SH-SY5Y (cell line): ENCODE measurements around the gene SIX5.

ENCODE experiments used
- GATA2 ChIP-seq: IDR thresholded peaks from 2 replicates; pipeline ENCODE4 v1.6.1; 2011; ENCODE audit warnings: mild to moderate bottlenecking, low read depth, low read length
- GATA3 ChIP-seq: IDR thresholded peaks from 2 replicates; pipeline ENCODE4 v1.6.1; 2011; ENCODE audit warnings: low read depth, mild to moderate bottlenecking, low read length, moderate library complexity

Gene SIX5

DNA sequence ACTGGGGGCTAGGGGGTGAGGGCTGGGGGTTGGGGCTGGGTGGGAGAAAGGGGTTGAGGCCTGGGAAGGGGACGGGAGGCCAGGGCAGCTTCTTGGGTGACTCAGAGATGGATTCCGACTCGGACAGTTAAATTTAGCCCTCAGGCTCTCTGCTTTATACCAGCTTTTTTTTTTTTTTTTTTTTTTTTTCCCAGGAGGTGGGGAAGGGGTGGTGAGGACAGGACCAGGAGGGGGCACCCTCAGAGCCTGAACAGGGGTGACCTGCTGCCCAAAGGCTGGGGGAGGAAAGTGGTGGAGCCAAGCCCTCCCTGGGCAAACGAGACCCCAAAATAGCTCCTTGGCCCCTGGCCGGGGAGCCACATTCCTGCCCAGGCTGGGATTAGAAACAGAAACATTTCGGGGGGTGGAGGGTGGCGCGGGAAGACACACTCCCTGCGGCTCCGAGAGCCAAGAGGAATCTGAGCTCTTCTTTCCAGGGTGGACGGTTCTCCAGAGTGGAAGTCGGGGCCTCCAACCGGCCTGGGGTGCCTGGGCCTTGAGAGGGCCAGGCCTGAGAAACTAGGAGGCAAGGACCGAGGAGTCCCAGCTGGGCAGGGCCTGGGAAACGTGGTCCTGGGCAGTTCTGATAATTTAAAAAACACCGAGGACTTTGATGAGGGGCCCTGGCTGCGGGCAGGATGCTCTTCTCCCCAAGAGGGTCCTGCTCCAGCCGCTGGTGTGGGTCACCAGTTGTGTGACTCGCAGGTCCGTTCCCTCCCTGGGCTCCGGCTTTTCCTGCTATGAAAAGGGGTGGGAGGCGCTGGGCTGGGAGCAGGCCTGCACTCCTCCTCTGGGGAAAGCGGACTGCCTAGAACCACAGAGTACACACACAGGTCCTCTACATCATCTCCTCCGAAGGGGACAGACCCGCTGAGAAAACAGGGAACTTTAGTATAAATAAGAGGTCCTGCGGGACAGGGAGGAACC, 14.1 kb upstream of the SIX5 start:
- TF ChIP-seq GATA2 (no peak), GATA3 (no peak)

DNA sequence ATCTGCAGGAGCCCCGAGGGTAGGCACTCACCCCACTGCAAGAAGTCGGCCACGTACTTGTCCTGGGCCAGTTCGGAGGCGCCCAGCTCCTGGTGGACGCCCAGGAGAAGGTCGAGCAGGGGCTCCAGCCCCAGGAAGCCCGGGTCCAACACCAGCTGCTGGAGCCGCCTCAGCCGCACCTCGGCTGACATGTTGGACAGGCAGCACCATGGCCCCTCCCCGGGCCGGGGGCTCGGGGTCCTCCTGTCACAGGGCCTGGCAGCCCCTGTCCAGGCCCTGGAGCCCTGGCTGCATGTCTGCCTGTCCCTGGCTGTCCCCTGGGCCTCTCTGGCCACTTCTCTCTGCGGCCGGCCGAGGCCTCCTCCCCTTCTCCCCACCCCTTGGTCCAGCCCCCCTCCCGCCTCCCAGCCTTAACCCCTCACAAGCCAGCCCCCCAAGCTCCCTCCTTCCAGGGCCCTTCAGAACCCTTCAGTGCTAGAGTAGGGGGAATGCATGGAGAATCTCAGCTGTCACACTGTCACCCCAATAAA, 13.2 kb upstream of the SIX5 start, which contains the start of gene DMPK:
Gene DMPK, minus strand, starts transcription at position 329 of the 530 bp plus-strand sequence. Its CDS starts 138 bp downstream, at position 191.
- TF ChIP-seq GATA2 (no peak), GATA3 (no peak)

- TF ChIP-seq GATA2 (no peak), GATA3 (no peak)
Observed at GRCh38 chr19:45781214-45782161, 12.4 kb upstream of the SIX5 start.

DNA sequence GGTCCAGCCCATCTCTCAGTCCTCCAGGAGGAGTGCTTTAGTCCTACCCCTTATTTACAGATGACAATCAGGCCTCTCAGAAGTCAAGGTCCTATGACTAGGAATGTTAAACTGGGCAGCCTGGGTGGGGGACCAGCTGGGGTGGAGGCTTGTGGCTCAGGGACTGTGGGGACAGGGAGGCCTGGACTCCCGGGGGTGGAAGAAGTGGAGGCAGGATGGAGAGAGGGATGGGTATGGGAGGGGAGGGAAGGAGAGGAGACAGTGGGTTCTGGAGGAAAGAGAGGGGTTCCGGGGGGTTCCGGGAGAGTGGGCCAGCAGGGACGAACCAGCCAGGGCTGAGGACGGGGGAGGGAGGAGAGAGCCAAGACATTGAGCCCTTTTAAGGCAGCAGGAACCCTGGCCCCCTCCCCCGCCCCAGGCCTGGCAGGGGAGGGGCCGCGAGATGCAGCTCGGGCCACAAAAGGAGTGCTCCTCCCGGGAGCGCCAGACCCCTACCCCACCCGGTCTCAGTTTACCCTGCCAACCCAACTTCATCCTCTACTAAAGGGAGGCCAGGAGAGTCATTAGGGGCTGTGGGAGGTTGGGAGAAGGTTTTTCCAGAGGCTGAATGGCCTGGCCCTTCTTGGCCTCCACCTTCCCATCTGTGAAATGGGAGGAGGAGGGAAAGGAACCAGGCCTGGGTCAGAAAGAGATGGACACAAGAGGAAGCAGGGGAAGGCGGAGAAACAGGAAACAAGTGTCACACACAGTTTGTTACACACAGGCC, 11.6 kb upstream of the SIX5 start:
- no peak for TF ChIP-seq GATA3
- no peak for TF ChIP-seq GATA2

- no peak for TF ChIP-seq GATA2
- no peak for TF ChIP-seq GATA3
Observed at GRCh38 chr19:45780146-45780447, 11.0 kb upstream of the SIX5 start.

- TF ChIP-seq GATA2 (no peak), GATA3 (no peak)
Observed at GRCh38 chr19:45779231-45780145, 10.4 kb upstream of the SIX5 start.

GRCh38 chr19:45778010-45778661, 9.1 kb upstream of the SIX5 start:
- no peak for TF ChIP-seq GATA3
- TF ChIP-seq GATA2: no peak

GRCh38 chr19:45777395-45777961, 8.4 kb upstream of the SIX5 start:
- TF ChIP-seq GATA2: no peak
- no peak for TF ChIP-seq GATA3

DNA sequence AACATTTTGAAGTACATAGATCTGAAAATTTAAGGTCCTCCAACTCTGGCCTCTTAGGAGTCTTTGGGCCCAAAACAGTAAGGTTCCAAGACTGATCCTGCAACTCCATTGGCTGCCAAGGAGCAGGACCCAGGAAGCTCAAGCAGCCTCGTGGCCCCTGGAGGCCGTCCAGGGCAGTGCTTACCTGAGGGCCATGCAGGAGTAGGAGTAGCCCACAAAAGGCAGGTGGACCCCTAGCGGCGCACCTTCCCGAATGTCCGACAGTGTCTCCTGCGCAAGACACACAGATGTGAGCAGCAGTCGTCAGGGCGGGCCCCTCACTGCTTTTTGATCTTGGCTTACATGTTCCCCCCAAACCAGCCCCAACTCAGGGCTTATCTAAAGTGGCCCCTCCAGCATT, 5.7 kb upstream of the SIX5 start:
- TF ChIP-seq GATA2 (no peak), GATA3 (no peak)

- no peak; the same call in 1 of the 2 replicates for TF ChIP-seq GATA2
- TF ChIP-seq GATA3: no peak
Observed at GRCh38 chr19:45773384-45773783, 4.3 kb upstream of the SIX5 start.

- no peak for TF ChIP-seq GATA2
- no peak for TF ChIP-seq GATA3
Observed at GRCh38 chr19:45772912-45773311, 3.9 kb upstream of the SIX5 start.
